GM21390 (cell line): Measurements from ENCODE around the gene NTNG2.
"Not testable (repeated sequence)": the region's sequence is repeated elsewhere in the genome, so short reads cannot be mapped to it uniquely, and the experiment has no call there.

Source experiments
- ATAC-seq: cut with Tn5 transposase; IDR thresholded peaks from one replicate; pipeline ENCODE4 v1.9.1; 2021; ENCODE audit not compliant: unreplicated experiment

NTNG2 gene

GRCh38 chr9:132161743-132162184 is at the start of gene NTNG2:
NTNG2 (plus strand) TSS chr9:132162058; CDS start chr9:132166832, 4,774 bp downstream.
- no peak for ATAC-seq

GRCh38 chr9:132114102-132114707 is 47.7 kb upstream of the NTNG2 start:
- ATAC-seq: no peak

- no peak for ATAC-seq
Observed at GRCh38 chr9:132116583-132116982, 45.3 kb upstream of the NTNG2 start.

GRCh38 chr9:132117694-132118093 is 44.2 kb upstream of the NTNG2 start:
- ATAC-seq: no peak

- ATAC-seq: no peak
Observed at GRCh38 chr9:132121021-132121420, 40.8 kb upstream of the NTNG2 start.

GRCh38 chr9:132124800-132125199 is 37.1 kb upstream of the NTNG2 start:
- ATAC-seq: no peak

GRCh38 chr9:132125361-132125760 is 36.5 kb upstream of the NTNG2 start:
- ATAC-seq: no peak

- no peak for ATAC-seq
Observed at GRCh38 chr9:132125944-132126679, 35.7 kb upstream of the NTNG2 start.

GRCh38 chr9:132126680-132127236 is 35.1 kb upstream of the NTNG2 start:
- ATAC-seq: no peak

GRCh38 chr9:132127888-132128534 is 33.8 kb upstream of the NTNG2 start:
- ATAC-seq: no peak

- no peak for ATAC-seq
Observed at GRCh38 chr9:132129535-132129934, 32.3 kb upstream of the NTNG2 start.

- not testable (repeated sequence) for ATAC-seq
Observed at GRCh38 chr9:132134085-132134484, 27.8 kb upstream of the NTNG2 start.

- no peak for ATAC-seq
Observed at GRCh38 chr9:132135456-132135855, 26.4 kb upstream of the NTNG2 start.

GRCh38 chr9:132136151-132136780 is 25.6 kb upstream of the NTNG2 start:
- ATAC-seq: no peak

GRCh38 chr9:132141344-132141947 is 20.4 kb upstream of the NTNG2 start:
- no peak for ATAC-seq

- ATAC-seq: no peak
Observed at GRCh38 chr9:132141948-132142594, 19.8 kb upstream of the NTNG2 start.

GRCh38 chr9:132142924-132143323 is 18.9 kb upstream of the NTNG2 start:
- ATAC-seq: no peak

- no peak for ATAC-seq
Observed at GRCh38 chr9:132143359-132143758, 18.5 kb upstream of the NTNG2 start.

- no peak for ATAC-seq
Observed at GRCh38 chr9:132144708-132145365, 17.0 kb upstream of the NTNG2 start.

GRCh38 chr9:132146039-132146438 is 15.8 kb upstream of the NTNG2 start:
- no peak for ATAC-seq
